Ishikawa (cell line): ENCODE measurements around the gene CDK6.

Experiments used
- CEBPB ChIP-seq: IDR thresholded peaks from 2 replicates; pipeline ENCODE4 v1.6.1; 2012
- EGR1 ChIP-seq: IDR thresholded peaks from 2 replicates; pipeline ENCODE4 v1.6.1; 2012
- EP300 ChIP-seq: IDR thresholded peaks from 2 replicates; pipeline ENCODE4 v1.6.1; 2012; ENCODE audit warnings: borderline replicate concordance
- FOXM1 ChIP-seq: IDR thresholded peaks from 2 replicates; pipeline ENCODE4 v1.6.1; 2012; ENCODE audit warnings: low read depth, borderline replicate concordance
- MAX ChIP-seq: IDR thresholded peaks from 2 replicates; pipeline ENCODE4 v1.6.1; 2012
- RAD21 ChIP-seq: IDR thresholded peaks from 2 replicates; pipeline ENCODE4 v1.6.1; 2012; ENCODE audit warnings: low read depth
- REST ChIP-seq: IDR thresholded peaks from 2 replicates; pipeline ENCODE4 v1.6.1; 2012; ENCODE audit warnings: low read depth, mild to moderate bottlenecking
- TCF12 ChIP-seq: IDR thresholded peaks from 2 replicates; pipeline ENCODE4 v1.6.1; 2012; ENCODE audit warnings: low read depth
- YY1 ChIP-seq: IDR thresholded peaks from 2 replicates; pipeline ENCODE4 v1.6.1; 2012; ENCODE audit warnings: low read depth

- TF ChIP-seq REST (no peak), CEBPB (no peak), FOXM1 (no peak), EGR1 (no peak), RAD21 (no peak), EP300 (no peak), MAX (no peak), TCF12 (no peak), YY1 (no peak)
These were observed 158.0 kb downstream of the CDK6 start for GRCh38 chr7:92678291-92678920.
